GM12878 (cell line): Measurements from ENCODE around the gene PPP1R12A.

Source experiments
- BACH1 ChIP-seq: fragments of 450-650 bp; IDR thresholded peaks from 2 replicates; pipeline ENCODE4 v1.6.1; 2017; ENCODE audit warnings: mild to moderate bottlenecking, borderline replicate concordance
- NFIC ChIP-seq: IDR thresholded peaks from 2 replicates; pipeline ENCODE4 v1.6.1; 2012; ENCODE audit warnings: low read depth, mild to moderate bottlenecking, inconsistent platforms, low read length, moderate library complexity
- POLR2A ChIP-seq: IDR thresholded peaks from 2 replicates; pipeline ENCODE4 v1.6.1; 2011; ENCODE audit warnings: low read depth, mild to moderate bottlenecking, low read length
- POLR2AphosphoS5 ChIP-seq: IDR thresholded peaks from 2 replicates; pipeline ENCODE4 v1.6.1; 2011; ENCODE audit warnings: mild to moderate bottlenecking, low read length, inconsistent platforms
- SREBF2 ChIP-seq: IDR thresholded peaks from 2 replicates; pipeline ENCODE4 v1.6.1; 2012; ENCODE audit warnings: mild to moderate bottlenecking, low read length
- TF ChIP-seq, protein P1 (sequence below), 3 experiments: IDR thresholded peaks in 2 of 3; conservative IDR thresholded peaks in 1 of 3; 2 replicates each; pipeline ENCODE4 v1.5.1; 2011; ENCODE audit warnings: low read depth in 3 of 3, low read length in 3 of 3, mild to moderate bottlenecking in 3 of 3, control low read depth in 2 of 3, moderate library complexity in 2 of 3, inconsistent platforms in 1 of 3, mixed read lengths in 1 of 3; ENCODE audit not compliant: control insufficient read depth in 2 of 3, insufficient read depth in 1 of 3; ENCODE audit errors: extremely low read depth in 1 of 3

DNA sequence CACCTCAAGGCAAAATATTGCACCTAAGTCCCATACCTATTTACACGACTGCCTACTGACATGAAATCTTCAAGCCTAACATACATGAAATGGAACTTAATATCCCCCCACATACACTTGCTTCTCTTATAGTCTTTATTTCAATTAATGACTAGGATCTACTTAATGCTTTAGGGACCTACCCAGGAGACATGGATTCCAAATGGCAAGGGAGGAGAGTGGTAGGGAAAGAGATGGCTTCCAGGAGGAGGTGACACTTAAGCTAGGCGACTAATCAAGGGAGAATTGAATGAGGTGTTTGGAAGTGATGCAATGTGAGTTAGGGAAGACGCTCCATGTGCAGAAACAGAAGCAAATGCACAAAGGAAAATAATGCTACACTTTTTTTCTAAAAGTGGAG, 9.7 kb upstream of the PPP1R12A start:
- TF ChIP-seq, protein P1, sequence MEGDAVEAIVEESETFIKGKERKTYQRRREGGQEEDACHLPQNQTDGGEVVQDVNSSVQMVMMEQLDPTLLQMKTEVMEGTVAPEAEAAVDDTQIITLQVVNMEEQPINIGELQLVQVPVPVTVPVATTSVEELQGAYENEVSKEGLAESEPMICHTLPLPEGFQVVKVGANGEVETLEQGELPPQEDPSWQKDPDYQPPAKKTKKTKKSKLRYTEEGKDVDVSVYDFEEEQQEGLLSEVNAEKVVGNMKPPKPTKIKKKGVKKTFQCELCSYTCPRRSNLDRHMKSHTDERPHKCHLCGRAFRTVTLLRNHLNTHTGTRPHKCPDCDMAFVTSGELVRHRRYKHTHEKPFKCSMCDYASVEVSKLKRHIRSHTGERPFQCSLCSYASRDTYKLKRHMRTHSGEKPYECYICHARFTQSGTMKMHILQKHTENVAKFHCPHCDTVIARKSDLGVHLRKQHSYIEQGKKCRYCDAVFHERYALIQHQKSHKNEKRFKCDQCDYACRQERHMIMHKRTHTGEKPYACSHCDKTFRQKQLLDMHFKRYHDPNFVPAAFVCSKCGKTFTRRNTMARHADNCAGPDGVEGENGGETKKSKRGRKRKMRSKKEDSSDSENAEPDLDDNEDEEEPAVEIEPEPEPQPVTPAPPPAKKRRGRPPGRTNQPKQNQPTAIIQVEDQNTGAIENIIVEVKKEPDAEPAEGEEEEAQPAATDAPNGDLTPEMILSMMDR (IDR thresholded peaks at IDR 0.05 in 2 of 3, conservative IDR thresholded peaks at IDR 0.05 in 1 of 3; ENCODE audit: control insufficient read depth in 2 of 3, extremely low read depth in 1 of 3, insufficient read depth in 1 of 3, low read depth in 3 of 3, low read length in 3 of 3): no peak
- no peak for TF ChIP-seq POLR2A
- no peak for TF ChIP-seq POLR2AphosphoS5
- TF ChIP-seq BACH1: no peak
- no peak for TF ChIP-seq NFIC
- no peak for TF ChIP-seq SREBF2
